HG03066 (cell line): Measurements from ENCODE around the gene GFRA4.

Source experiments
- ATAC-seq: cut with Tn5 transposase; IDR thresholded peaks from one replicate; pipeline ENCODE4 v1.9.1; 2021; ENCODE audit warnings: low read depth; ENCODE audit not compliant: unreplicated experiment

Gene GFRA4

GRCh38 chr20:3663031-3663701 is at the start of gene GFRA4:
TSS of gene GFRA4 (minus strand) at chr20:3663399. CDS start at chr20:3663399, 0 bp downstream.
- ATAC-seq: no peak

- ATAC-seq: no peak
Measured at GRCh38 chr20:3712279-3712873, 49.2 kb upstream of the GFRA4 start, which contains the start of gene SIGLEC1. TSS of gene SIGLEC1 (minus strand) at chr20:3712600. CDS start at chr20:3707128, 5,472 bp downstream.

GRCh38 chr20:3711484-3711941 is 48.3 kb upstream of the GFRA4 start:
- no peak for ATAC-seq

GRCh38 chr20:3710703-3711483 is 47.7 kb upstream of the GFRA4 start:
- no peak for ATAC-seq

GRCh38 chr20:3710011-3710466 is 46.8 kb upstream of the GFRA4 start:
- no peak for ATAC-seq

- no peak for ATAC-seq
Measured at GRCh38 chr20:3707508-3707899, 44.3 kb upstream of the GFRA4 start.

- no peak for ATAC-seq
Measured at GRCh38 chr20:3706774-3707507, 43.7 kb upstream of the GFRA4 start.

GRCh38 chr20:3705970-3706739 is 43.0 kb upstream of the GFRA4 start:
- no peak for ATAC-seq

- ATAC-seq: no peak
Measured at GRCh38 chr20:3705491-3705969, 42.3 kb upstream of the GFRA4 start.

- no peak for ATAC-seq
Measured at GRCh38 chr20:3704087-3704486, 40.9 kb upstream of the GFRA4 start.

- no peak for ATAC-seq
Measured at GRCh38 chr20:3702611-3703391, 39.6 kb upstream of the GFRA4 start.

- no peak for ATAC-seq
Measured at GRCh38 chr20:3701061-3701998, 38.1 kb upstream of the GFRA4 start.

- no peak for ATAC-seq
Measured at GRCh38 chr20:3699037-3699436, 35.8 kb upstream of the GFRA4 start.

GRCh38 chr20:3698591-3699001 is 35.4 kb upstream of the GFRA4 start:
- ATAC-seq: no peak

- no peak for ATAC-seq
Measured at GRCh38 chr20:3697588-3698305, 34.5 kb upstream of the GFRA4 start.

- no peak for ATAC-seq
Measured at GRCh38 chr20:3696745-3697587, 33.8 kb upstream of the GFRA4 start.
